Hepatocyte (in vitro differentiated cells): Measurements from ENCODE around the gene ACOXL. TPM values are rescaled to one million over a fixed set of nuclear protein-coding genes. Genes with fewer than 3 reads are reported as not detected.

ENCODE experiments used
- DNase-seq: peaks from one replicate; pipeline ENCODE4 v3.0.0-alpha.2; 2016; ENCODE audit warnings: low spot score
- H2AFZ ChIP-seq: fragments of 200-600 bp; sonication (generic); 2 replicates; pipeline ENCODE4 v1.6.0; 2016; ENCODE audit warnings: antibody characterized with exemption, mild to moderate bottlenecking
- H3K27ac ChIP-seq: fragments of 200-600 bp; sonication (generic); 2 replicates; pipeline ENCODE4 v1.5.1; 2016; ENCODE audit warnings: mild to moderate bottlenecking
- H3K27me3 ChIP-seq: fragments of 200-600 bp; sonication (generic); 2 replicates; pipeline ENCODE4 v1.6.1; 2016
- H3K36me3 ChIP-seq: fragments of 200-600 bp; sonication (generic); replicated peaks from 2 replicates; pipeline ENCODE4 v1.5.1; 2016; ENCODE audit warnings: low read depth; ENCODE audit not compliant: insufficient read depth
- H3K4me1 ChIP-seq: fragments of 200-600 bp; sonication (generic); 2 replicates; pipeline ENCODE4 v1.5.1; 2016; ENCODE audit warnings: mild to moderate bottlenecking, moderate library complexity; ENCODE audit not compliant: insufficient read depth
- H3K4me2 ChIP-seq: fragments of 200-600 bp; sonication (generic); 2 replicates; pipeline ENCODE4 v1.6.0; 2016
- H3K4me3 ChIP-seq: fragments of 200-600 bp; sonication (generic); 2 replicates; pipeline ENCODE4 v1.5.1; 2016; ENCODE audit warnings: mild to moderate bottlenecking
- H3K79me2 ChIP-seq: fragments of 200-600 bp; sonication (generic); 2 replicates; pipeline ENCODE4 v1.6.0; 2017; ENCODE audit warnings: mild to moderate bottlenecking
- H3K9me2 ChIP-seq: fragments of 200-600 bp; sonication (generic); replicated peaks from 2 replicates; pipeline ENCODE4 v1.6.0; 2017; ENCODE audit warnings: mild to moderate bottlenecking; ENCODE audit not compliant: insufficient read depth
- H3K9me3 ChIP-seq: fragments of 200-600 bp; sonication (generic); 2 replicates; pipeline ENCODE4 v1.5.1; 2016; ENCODE audit warnings: low read depth, mild to moderate bottlenecking
- H4K20me1 ChIP-seq: fragments of 200-600 bp; sonication (generic); 2 replicates; pipeline ENCODE4 v1.6.0; 2016; ENCODE audit warnings: mild to moderate bottlenecking; ENCODE audit not compliant: insufficient read depth, poor library complexity, severe bottlenecking
- EZH2 ChIP-seq: fragments of 200-600 bp; sonication (generic); IDR thresholded peaks from 2 replicates; pipeline ENCODE4 v1.6.1; 2016; ENCODE audit warnings: antibody characterized with exemption, mild to moderate bottlenecking, borderline replicate concordance
- EZH2phosphoT487 ChIP-seq: fragments of 200-600 bp; sonication (generic); IDR thresholded peaks from one replicate; pipeline ENCODE4 v1.6.1; 2018; ENCODE audit warnings: antibody characterized with exemption, mild to moderate bottlenecking, low read depth, moderate library complexity; ENCODE audit not compliant: unreplicated experiment, severe bottlenecking
- WGBS: methylation state at CpG from one replicate; pipeline ENCODE4 v1.1.6; 2016; ENCODE audit warnings: low lambda C conversion rate; ENCODE audit errors: missing lambda C conversion rate; 5-methylcytosine and 5-hydroxymethylcytosine counted together
- polyA plus RNA-seq: library from polyadenylated mRNA; unstranded; fragments of >200 nt; fragmentation: Nextera tagmentation; extraction: Ambion mirVana; gene quantifications from 2 replicates; pipeline ENCODE4 v1.2.1, GENCODE V29; 2016
- total RNA-seq: library from RNA; depleted of rRNA; stranded (reverse); fragments of >200 nt; gene quantifications from 2 replicates; pipeline ENCODE4 v1.2.3, GENCODE V29; 2014
- TF ChIP-seq, protein P1 (sequence below): fragments of 200-600 bp; sonication (generic); IDR thresholded peaks from 2 replicates; pipeline ENCODE4 v1.5.1; 2016; ENCODE audit warnings: antibody characterized with exemption, mild to moderate bottlenecking; ENCODE audit not compliant: poor library complexity

ACOXL gene
- total and polyA plus RNA-seq, 2 experiments from 2014 or later = 0.23 to 1.1 TPM

DNA sequence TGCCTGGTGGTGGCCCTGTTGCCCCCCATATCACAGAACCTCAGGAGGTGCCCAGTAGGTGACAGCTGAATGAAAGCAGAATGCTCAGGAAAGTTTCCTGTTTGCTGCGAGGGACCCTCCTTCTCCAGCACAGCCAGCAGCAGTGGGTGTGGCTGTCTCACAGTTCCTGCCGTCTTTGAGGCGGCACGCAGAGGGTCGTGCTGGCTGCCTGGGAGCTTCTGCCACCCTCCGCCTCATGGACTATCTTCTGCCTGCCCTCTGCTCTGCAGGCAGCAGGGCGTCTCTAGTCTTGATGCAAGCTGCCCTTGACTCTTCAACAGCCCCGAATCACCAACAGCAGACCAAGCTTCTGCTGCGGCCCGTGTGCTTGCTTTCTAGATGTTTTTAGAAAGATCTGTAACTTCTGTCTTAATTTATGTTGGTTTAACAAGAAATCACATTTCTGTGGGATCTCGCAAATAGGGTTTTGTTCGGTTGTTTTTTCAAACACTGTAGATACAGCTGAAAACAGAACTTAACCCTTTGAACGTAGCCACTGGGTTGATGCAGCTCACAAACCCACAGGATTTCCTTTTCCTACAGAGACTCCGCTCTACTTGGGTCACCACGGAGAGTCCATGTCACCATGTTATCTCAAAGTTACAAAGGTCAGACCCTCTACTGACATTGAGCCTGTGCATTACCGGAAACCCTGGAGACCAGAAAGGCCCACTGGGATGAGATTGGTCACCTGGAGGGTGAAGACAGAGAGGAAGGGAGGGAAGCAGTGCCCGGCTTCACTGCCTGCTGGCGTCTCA, 144.9 kb downstream of the ACOXL start:
- Histone ChIP-seq H3K27me3 (no peaks in the 10 kb centered on the region), H3K9me3 (no peaks in the 10 kb centered on the region), H3K4me3 (no peak overlapping the region), H3K36me3 (no peaks in the 10 kb centered on the region), H3K9me2 (no peaks in the 10 kb centered on the region), H3K79me2 (no peaks in the 10 kb centered on the region), H3K4me1 (peaks cover 5% of the 10 kb centered on the region), H2AFZ (no peak overlapping the region), H4K20me1 (no peaks in the 10 kb centered on the region), H3K27ac (no peak overlapping the region), H3K4me2 (no peak overlapping the region)
- TF ChIP-seq, protein P1, sequence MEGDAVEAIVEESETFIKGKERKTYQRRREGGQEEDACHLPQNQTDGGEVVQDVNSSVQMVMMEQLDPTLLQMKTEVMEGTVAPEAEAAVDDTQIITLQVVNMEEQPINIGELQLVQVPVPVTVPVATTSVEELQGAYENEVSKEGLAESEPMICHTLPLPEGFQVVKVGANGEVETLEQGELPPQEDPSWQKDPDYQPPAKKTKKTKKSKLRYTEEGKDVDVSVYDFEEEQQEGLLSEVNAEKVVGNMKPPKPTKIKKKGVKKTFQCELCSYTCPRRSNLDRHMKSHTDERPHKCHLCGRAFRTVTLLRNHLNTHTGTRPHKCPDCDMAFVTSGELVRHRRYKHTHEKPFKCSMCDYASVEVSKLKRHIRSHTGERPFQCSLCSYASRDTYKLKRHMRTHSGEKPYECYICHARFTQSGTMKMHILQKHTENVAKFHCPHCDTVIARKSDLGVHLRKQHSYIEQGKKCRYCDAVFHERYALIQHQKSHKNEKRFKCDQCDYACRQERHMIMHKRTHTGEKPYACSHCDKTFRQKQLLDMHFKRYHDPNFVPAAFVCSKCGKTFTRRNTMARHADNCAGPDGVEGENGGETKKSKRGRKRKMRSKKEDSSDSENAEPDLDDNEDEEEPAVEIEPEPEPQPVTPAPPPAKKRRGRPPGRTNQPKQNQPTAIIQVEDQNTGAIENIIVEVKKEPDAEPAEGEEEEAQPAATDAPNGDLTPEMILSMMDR = no peak
- no peak for TF ChIP-seq EZH2
- no peak for TF ChIP-seq EZH2phosphoT487
- no peak for DNase-seq
- WGBS = 55% methylated on average over 17 of the region's 18 CpGs

- WGBS = 94% methylated on average over 3 of the region's 3 CpGs
- Histone ChIP-seq H3K4me2 (no peak overlapping the region), H3K79me2 (no peaks in the 10 kb centered on the region), H3K36me3 (no peaks in the 10 kb centered on the region), H3K9me2 (no peaks in the 10 kb centered on the region), H3K4me1 (peaks cover 5% of the 10 kb centered on the region), H3K27ac (no peak overlapping the region), H3K9me3 (no peaks in the 10 kb centered on the region), H3K27me3 (no peaks in the 10 kb centered on the region), H3K4me3 (no peak overlapping the region), H2AFZ (no peak overlapping the region), H4K20me1 (no peaks in the 10 kb centered on the region)
- TF ChIP-seq EZH2phosphoT487 = no peak
- no peak for DNase-seq
Measured at GRCh38 chr2:110878150-110878549, 145.8 kb downstream of the ACOXL start.

DNA sequence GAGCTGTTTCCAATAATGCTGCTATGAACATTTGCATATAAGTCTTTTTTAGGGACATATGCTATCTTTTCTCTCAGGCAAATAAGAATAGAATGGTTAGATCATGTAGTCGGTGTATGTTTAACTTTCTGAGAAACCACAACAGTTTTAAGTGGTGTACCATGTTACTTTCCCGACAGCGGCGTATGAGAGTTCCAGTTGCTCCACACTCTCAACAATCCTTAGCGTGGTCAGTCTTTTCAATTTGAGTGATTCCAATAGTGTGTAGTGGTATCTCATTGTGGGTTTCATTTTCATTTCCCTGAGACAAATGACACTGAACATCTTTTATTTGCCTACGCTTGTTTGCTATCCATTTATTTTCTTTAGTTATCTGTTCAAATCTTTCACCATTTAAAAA, 149.5 kb downstream of the ACOXL start:
- no peak for TF ChIP-seq EZH2phosphoT487
- no peak for TF ChIP-seq EZH2
- TF ChIP-seq, protein P1 = no peak
- Histone ChIP-seq H3K9me2 (no peaks in the 10 kb centered on the region), H3K9me3 (no peaks in the 10 kb centered on the region), H3K27me3 (no peaks in the 10 kb centered on the region), H3K79me2 (no peaks in the 10 kb centered on the region), H3K4me2 (no peak overlapping the region), H3K36me3 (no peaks in the 10 kb centered on the region), H2AFZ (no peak overlapping the region), H3K27ac (no peak overlapping the region), H3K4me3 (no peak overlapping the region), H4K20me1 (no peaks in the 10 kb centered on the region), H3K4me1 (peaks cover 5% of the 10 kb centered on the region)
- 97% methylated on average over 6 of the region's 6 CpGs for WGBS
- DNase-seq = no peak

DNA sequence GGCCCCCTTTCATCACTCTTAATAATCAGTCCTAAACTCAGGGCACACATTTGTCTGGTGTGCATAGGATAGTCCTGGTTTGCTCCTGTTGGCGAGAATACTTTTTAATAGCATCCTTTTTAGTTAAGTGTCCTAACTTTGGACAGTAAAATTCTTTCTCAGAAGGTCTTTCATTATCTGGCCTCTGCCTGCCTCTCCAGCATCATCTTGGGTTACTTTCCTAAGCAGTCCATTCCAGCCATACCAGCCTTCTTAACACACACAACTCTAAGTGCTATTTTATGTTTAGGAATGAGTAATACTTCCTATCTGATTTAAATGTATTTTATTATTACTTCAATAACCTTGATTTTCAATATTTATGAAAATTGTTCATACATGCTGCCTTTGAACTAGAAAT, 151.0 kb downstream of the ACOXL start:
- Histone ChIP-seq H3K36me3 (no peaks in the 10 kb centered on the region), H3K4me3 (no peak overlapping the region), H2AFZ (no peak overlapping the region), H4K20me1 (no peaks in the 10 kb centered on the region), H3K27ac (no peak overlapping the region), H3K9me2 (no peaks in the 10 kb centered on the region), H3K79me2 (no peaks in the 10 kb centered on the region), H3K9me3 (no peaks in the 10 kb centered on the region), H3K4me1 (no peaks in the 10 kb centered on the region), H3K27me3 (no peaks in the 10 kb centered on the region), H3K4me2 (no peak overlapping the region)
- WGBS = 91% methylated on average over 1 of the region's 1 CpG
- no peak for DNase-seq
- no peak for TF ChIP-seq EZH2
- TF ChIP-seq EZH2phosphoT487 = no peak
- TF ChIP-seq, protein P1 = no peak
